Activated CD8-positive, alpha-beta T cell treated with anti-CD3 and anti-CD28 coated beads for 36 hours (primary cell): ENCODE data around the gene TTC9B. TPM values are rescaled to one million over a fixed set of nuclear protein-coding genes. Genes with fewer than 3 reads are reported as not detected.

ENCODE experiments used
- ATAC-seq: fragments of 200-7000 bp; cut with Tn5 transposase; one replicate; pipeline ENCODE4 v1.10.0; 2021; ENCODE audit warnings: mild to moderate bottlenecking, moderate library complexity
- CTCF ChIA-PET: fragments of 350-600 bp; sonication (Branson Sonifier 250); formaldehyde crosslinking; loops from one replicate; lab custom pipeline; 2021; ENCODE audit warnings: antibody characterized with exemption; lab: Charles Lee
- POLR2A ChIA-PET: fragments of 350-600 bp; sonication (Branson Sonifier 250); formaldehyde crosslinking; loops from one replicate; lab custom pipeline; 2021; ENCODE audit warnings: antibody characterized with exemption; lab: Charles Lee
- DNase-seq: peaks from one replicate; pipeline ENCODE4 v3.0.0-alpha.2; 2020
- H3K27ac Mint-ChIP-seq: one replicate; pipeline ENCODE4 v1.8.0; 2021; ENCODE audit warnings: mild to moderate bottlenecking, mixed read lengths
- H3K27me3 Mint-ChIP-seq: one replicate; pipeline ENCODE4 v1.8.0; 2021; ENCODE audit warnings: mixed read lengths
- H3K36me3 Mint-ChIP-seq: one replicate; pipeline ENCODE4 v1.8.0; 2021; ENCODE audit warnings: low read depth, mixed read lengths
- H3K4me1 Mint-ChIP-seq: one replicate; pipeline ENCODE4 v1.8.0; 2021; ENCODE audit warnings: low read depth, mixed read lengths
- H3K4me3 Mint-ChIP-seq: one replicate; pipeline ENCODE4 v1.8.0; 2021; ENCODE audit warnings: mild to moderate bottlenecking, moderate library complexity, mixed read lengths
- H3K9me3 Mint-ChIP-seq: one replicate; pipeline ENCODE4 v1.8.0; 2021; ENCODE audit warnings: mixed read lengths
- CTCF ChIP-seq: fragments of 200-600 bp; IDR thresholded peaks from one replicate; pipeline ENCODE4 v1.8.0; 2022; ENCODE audit warnings: antibody characterized with exemption, mild to moderate bottlenecking
- intact Hi-C: fragments of 100-400 bp; cut with micrococcal nuclease; formaldehyde crosslinking; loops from one replicate; pipeline ENCODE4 v1.10.0; 2022
- total RNA-seq, 2 experiments: library from RNA; stranded (reverse); gene quantifications; one replicate each; pipeline ENCODE4 v1.2.3, GENCODE V29; 2021

TTC9B gene
- total RNA-seq, 2 experiments from 2014 or later = not detected

GRCh38 chr19:40232479-40232878 is 14.3 kb upstream of the TTC9B start:
- ATAC-seq (no peak), DNase-seq (no peak)
- H3K4me3 Mint-ChIP-seq = no peak overlapping the region
- intact Hi-C loops = no loop called here
- H3K9me3 Mint-ChIP-seq = no peaks in the 10 kb centered on the region
- peaks cover 18% of the 10 kb centered on the region for H3K4me1 Mint-ChIP-seq
- CTCF ChIA-PET = interaction anchor here (1.6 kb wide), 1 partner anchor 93 kb away, joined by 8 read pairs; no protein-coding TSS in a partner anchor
- no peak overlapping the region for H3K27ac Mint-ChIP-seq
- H3K27me3 Mint-ChIP-seq = peaks cover 1% of the 10 kb centered on the region
- POLR2A ChIA-PET = no interaction called here
- no peak for TF ChIP-seq CTCF
- peaks cover 8% of the 10 kb centered on the region for H3K36me3 Mint-ChIP-seq

- no peak for DNase-seq
- no peak for TF ChIP-seq CTCF
- CTCF ChIA-PET = interaction anchor here (1.0 to 1.6 kb wide), 2 partner anchors 11 to 92 kb away, joined by 3 to 8 read pairs; no protein-coding TSS in a partner anchor
These were observed 13.6 kb upstream of the TTC9B start for GRCh38 chr19:40231544-40232424.

GRCh38 chr19:40231057-40231456 is 12.9 kb upstream of the TTC9B start:
- H3K36me3 Mint-ChIP-seq = peaks cover 1% of the 10 kb centered on the region
- ATAC-seq (no peak), DNase-seq (no peak)
- no peak for TF ChIP-seq CTCF
- H3K4me1 Mint-ChIP-seq = peaks cover 21% of the 10 kb centered on the region
- no peaks in the 10 kb centered on the region for H3K9me3 Mint-ChIP-seq
- ChIA-PET POLR2A (no interaction called here), CTCF (interaction anchor here (1.0 to 1.6 kb wide), 2 partner anchors 10 to 92 kb away, joined by 3 to 8 read pairs; no protein-coding TSS in a partner anchor)
- no peak overlapping the region for H3K27ac Mint-ChIP-seq
- peaks cover 10% of the 10 kb centered on the region for H3K27me3 Mint-ChIP-seq
- no peak overlapping the region for H3K4me3 Mint-ChIP-seq
- intact Hi-C loops = no loop called here

More at GRCh38 chr19:40231544-40232424, 13.6 kb upstream of the TTC9B start:
- ATAC-seq = no peak
- Mint-ChIP-seq H3K27me3 (peaks cover 6% of the 10 kb centered on the region), H3K27ac (no peak overlapping the region), H3K4me3 (no peak overlapping the region), H3K36me3 (peaks cover 4% of the 10 kb centered on the region), H3K9me3 (no peaks in the 10 kb centered on the region), H3K4me1 (peaks cover 19% of the 10 kb centered on the region)
- intact Hi-C loops = no loop called here
- POLR2A ChIA-PET = no interaction called here

- Mint-ChIP-seq H3K27me3 (peaks cover 20% of the 10 kb centered on the region), H3K9me3 (no peaks in the 10 kb centered on the region), H3K36me3 (no peaks in the 10 kb centered on the region), H3K4me3 (no peak overlapping the region), H3K4me1 (peaks cover 29% of the 10 kb centered on the region), H3K27ac (no peak overlapping the region)
- ATAC-seq (no peak), DNase-seq (no peak)
- POLR2A ChIA-PET = interaction anchor here (1.0 kb wide), 1 partner anchor 39 kb away, joined by 3 read pairs; no protein-coding TSS in a partner anchor
- no peak for TF ChIP-seq CTCF
- intact Hi-C loops = no loop called here
- CTCF ChIA-PET = no interaction called here
These were observed 11.8 kb upstream of the TTC9B start for GRCh38 chr19:40229926-40230417.

GRCh38 chr19:40229484-40229883 is 11.3 kb upstream of the TTC9B start:
- ChIA-PET POLR2A (interaction anchor here (1.0 kb wide), 1 partner anchor 39 kb away, joined by 3 read pairs; no protein-coding TSS in a partner anchor), CTCF (interaction anchor here (0.6 kb wide), 1 partner anchor 29 kb away, joined by 4 read pairs; no protein-coding TSS in a partner anchor)
- peak; percentile 47 for DNase-seq
- TF ChIP-seq CTCF = no peak
- H3K27me3 Mint-ChIP-seq = peaks cover 24% of the 10 kb centered on the region
- H3K36me3 Mint-ChIP-seq = no peaks in the 10 kb centered on the region
- ATAC-seq = peak; percentile 90
- no peak overlapping the region for H3K27ac Mint-ChIP-seq
- H3K4me1 Mint-ChIP-seq = peaks cover 29% of the 10 kb centered on the region
- H3K4me3 Mint-ChIP-seq = no peak overlapping the region
- no peaks in the 10 kb centered on the region for H3K9me3 Mint-ChIP-seq
- intact Hi-C loops = no loop called here
